Measurements from ENCODE around the gene FGL2. TPM values are rescaled to one million over a fixed set of nuclear protein-coding genes. Genes with fewer than 3 reads are reported as not detected.
"Not testable (repeated sequence)": the region's sequence is repeated elsewhere in the genome, so short reads cannot be mapped to it uniquely, and the experiment has no call there.

FGL2 gene
- total and polyA plus RNA-seq, 10 donors: 13.2 to 204 (median 127) TPM

DNA sequence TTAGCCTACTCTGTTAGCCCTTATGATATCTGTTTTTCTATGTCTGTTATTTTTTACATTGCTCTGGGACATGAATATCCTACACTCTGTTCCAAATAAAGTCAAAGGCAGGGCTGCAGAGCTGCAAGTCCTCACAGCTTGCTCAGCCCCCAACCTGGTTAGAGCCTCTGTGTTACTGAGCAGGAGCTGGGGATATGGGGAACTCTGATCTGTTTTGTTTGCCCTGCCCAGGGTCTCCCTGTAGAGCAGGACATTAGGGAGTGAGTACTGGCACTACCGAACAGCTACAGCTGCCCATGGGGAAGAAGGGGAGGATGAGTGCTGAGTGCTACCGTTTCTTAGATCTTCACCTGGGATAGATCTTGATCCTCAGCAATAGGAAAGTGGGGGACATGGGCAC is 32.8 kb upstream of the FGL2 start:
- peaks cover 0 to 12% (median 3%) of the 10 kb centered on the region in 6 donors for H3K4me1 ChIP-seq
- H3K9me3 ChIP-seq: peaks cover 0 to 28% (median 20%) of the 10 kb centered on the region in 8 donors
- TF ChIP-seq POLR2AphosphoS5 (IDR thresholded peaks at IDR 0.05) (no peak), POLR2A (IDR thresholded peaks at IDR 0.05) (no peak), CTCF (IDR thresholded peaks at IDR 0.05 in 8 of 11, conservative IDR thresholded peaks at IDR 0.05 in 3 of 11) (no peak)
- H3K36me3 ChIP-seq: peaks cover 0 to 6% (median 0%) of the 10 kb centered on the region in 6 donors
- H3K27ac ChIP-seq: no peak overlapping the region
- no peak overlapping the region for H3K4me3 ChIP-seq
- intact Hi-C loops (cut with DNase I; ENCODE audit: low total_unique reads): no loop called here
- DNase-seq: no peak
- 91 to 100% (median 91%) methylated on average over 2 of the region's 2 CpGs for WGBS, 5 donors
- H3K27me3 ChIP-seq (replicated peaks in 1 of 7): no peaks in the 10 kb centered on the region

- H3K27me3 ChIP-seq (replicated peaks in 1 of 7); H3K4me3 ChIP-seq; H3K36me3 ChIP-seq; H3K27ac ChIP-seq; DNase-seq; intact Hi-C loops (cut with DNase I; ENCODE audit: low total_unique reads): not testable (repeated sequence)
- peaks cover 0 to 28% (median 20%) of the 10 kb centered on the region in 8 donors for H3K9me3 ChIP-seq
- H3K4me1 ChIP-seq: peaks cover 0 to 16% (median 2%) of the 10 kb centered on the region in 6 donors
These were observed 29.2 kb upstream of the FGL2 start for GRCh38 chr7:77228795-77229194.

- WGBS, 5 donors: 83 to 98% (median 92%) methylated on average over 1 of the region's 1 CpG
- H3K4me3 ChIP-seq: no peak overlapping the region
- H3K4me1 ChIP-seq: peaks cover 0 to 30% (median 8%) of the 10 kb centered on the region in 6 donors
- H3K9me3 ChIP-seq: peaks cover 0 to 28% (median 20%) of the 10 kb centered on the region in 8 donors
- no peak for DNase-seq
- no peak for TF ChIP-seq POLR2AphosphoS5 (IDR thresholded peaks at IDR 0.05)
- no peak for TF ChIP-seq POLR2A (IDR thresholded peaks at IDR 0.05)
- no peak for TF ChIP-seq CTCF (IDR thresholded peaks at IDR 0.05 in 8 of 11, conservative IDR thresholded peaks at IDR 0.05 in 3 of 11)
- H3K27ac ChIP-seq: peak overlapping the region in 1 of 8 donors; percentile 22
- H3K27me3 ChIP-seq (replicated peaks in 1 of 7): no peaks in the 10 kb centered on the region
- no peaks in the 10 kb centered on the region for H3K36me3 ChIP-seq
- intact Hi-C loops (cut with DNase I; ENCODE audit: low total_unique reads): no loop called here
These were observed 26.8 kb upstream of the FGL2 start for GRCh38 chr7:77226357-77226839.

- Histone ChIP-seq H3K4me1 (peaks cover 0 to 30% (median 8%) of the 10 kb centered on the region in 6 donors), H3K27me3 (replicated peaks in 1 of 7) (no peaks in the 10 kb centered on the region), H3K27ac (peak overlapping the region in 2 of 8 donors; percentile 6 to 24), H3K9me3 (peaks cover 0 to 22% (median 17%) of the 10 kb centered on the region in 8 donors), H3K36me3 (no peaks in the 10 kb centered on the region), H3K4me3 (no peak overlapping the region)
- no peak for DNase-seq
- 23 to 45% (median 33%) methylated on average over 2 of the region's 2 CpGs for WGBS, 5 donors
- intact Hi-C loops (cut with DNase I; ENCODE audit: low total_unique reads): no loop called here
- TF ChIP-seq POLR2A (IDR thresholded peaks at IDR 0.05) (no peak), CTCF (IDR thresholded peaks at IDR 0.05 in 8 of 11, conservative IDR thresholded peaks at IDR 0.05 in 3 of 11) (no peak), POLR2AphosphoS5 (IDR thresholded peaks at IDR 0.05) (no peak)
These were observed 23.6 kb upstream of the FGL2 start for GRCh38 chr7:77223261-77223660.

Measured in spleen (tissue), 11 donors.